Measurements from ENCODE around the gene CYGB. TPM values are rescaled to one million over a fixed set of nuclear protein-coding genes. Genes with fewer than 3 reads are reported as not detected.
"Not testable (repeated sequence)": the region's sequence is repeated elsewhere in the genome, so short reads cannot be mapped to it uniquely, and the experiment has no call there.

The CYGB gene
- total RNA-seq, 4 donors from 2014 or later: 12.6 to 23.2 (median 18.8) TPM

- TF ChIP-seq POLR2AphosphoS5 (IDR thresholded peaks at IDR 0.05) (no peak), EP300 (IDR thresholded peaks at IDR 0.05) (no peak), CTCF (IDR thresholded peaks at IDR 0.05) (no peak), POLR2A (IDR thresholded peaks at IDR 0.05) (no peak)
- ATAC-seq: no peak
Observed at GRCh38 chr17:76512366-76513305, 24.9 kb downstream of the CYGB start.

GRCh38 chr17:76511668-76512365, 25.7 kb downstream of the CYGB start:
- Histone ChIP-seq H3K27me3 (peaks cover 21% of the 10 kb centered on the region), H3K36me3 (no peaks in the 10 kb centered on the region), H3K4me3 (no peak overlapping the region), H3K9me3 (no peaks in the 10 kb centered on the region), H3K4me1 (peaks cover 0 to 25% (median 0%) of the 10 kb centered on the region in 3 donors), H3K27ac (no peak overlapping the region)
- WGBS, 2 donors (ENCODE audit: low coverage in 1 of 2): 79 to 80% methylated on average over 1 to 10 of the region's 13 CpGs
- TF ChIP-seq POLR2A (IDR thresholded peaks at IDR 0.05) (no peak), CTCF (IDR thresholded peaks at IDR 0.05) (no peak), EP300 (IDR thresholded peaks at IDR 0.05) (no peak), POLR2AphosphoS5 (IDR thresholded peaks at IDR 0.05) (no peak)
- ATAC-seq: no peak

More at GRCh38 chr17:76512366-76513305, 24.9 kb downstream of the CYGB start:
- no peak overlapping the region for H3K4me3 ChIP-seq
- H3K36me3 ChIP-seq: no peaks in the 10 kb centered on the region
- H3K27me3 ChIP-seq: peaks cover 13% of the 10 kb centered on the region
- no peaks in the 10 kb centered on the region for H3K9me3 ChIP-seq
- peaks cover 0 to 25% (median 0%) of the 10 kb centered on the region in 3 donors for H3K4me1 ChIP-seq
- no peak overlapping the region for H3K27ac ChIP-seq
- WGBS, 2 donors (ENCODE audit: low coverage in 1 of 2): 80 to 98% methylated on average over 1 to 5 of the region's 22 CpGs

- no peak for TF ChIP-seq CTCF (IDR thresholded peaks at IDR 0.05)
- no peak for TF ChIP-seq POLR2A (IDR thresholded peaks at IDR 0.05)
- TF ChIP-seq POLR2AphosphoS5 (IDR thresholded peaks at IDR 0.05): no peak
- no peak for TF ChIP-seq EP300 (IDR thresholded peaks at IDR 0.05)
- H3K4me3 ChIP-seq: no peak overlapping the region
- no peaks in the 10 kb centered on the region for H3K9me3 ChIP-seq
- no peaks in the 10 kb centered on the region for H3K36me3 ChIP-seq
- no peak for ATAC-seq
- H3K27ac ChIP-seq: no peak overlapping the region
- peaks cover 0 to 26% (median 3%) of the 10 kb centered on the region in 3 donors for H3K4me1 ChIP-seq
- 0 to 8% methylated on average over 5 to 7 of the region's 9 CpGs for WGBS, 2 donors (ENCODE audit: low coverage in 1 of 2)
- H3K27me3 ChIP-seq: peaks cover 25% of the 10 kb centered on the region
Observed at GRCh38 chr17:76510831-76511244, 26.7 kb downstream of the CYGB start.

GRCh38 chr17:76508472-76509063, 28.9 kb downstream of the CYGB start:
- peaks cover 36% of the 10 kb centered on the region for H3K27me3 ChIP-seq
- H3K4me3 ChIP-seq, H3K9me3 ChIP-seq, H3K27ac ChIP-seq, H3K36me3 ChIP-seq, ATAC-seq: not testable (repeated sequence)
- WGBS, 2 donors (ENCODE audit: low coverage in 1 of 2): 89 to 100% methylated on average over 1 to 4 of the region's 14 CpGs
- H3K4me1 ChIP-seq: peaks cover 0 to 15% (median 3%) of the 10 kb centered on the region in 3 donors

All from gastroesophageal sphincter (tissue), 4 donors.